Mesenchymal stem cell (in vitro differentiated cells and primary cell): Measurements from ENCODE around the gene UPF2. TPM values are rescaled to one million over a fixed set of nuclear protein-coding genes. Genes with fewer than 3 reads are reported as not detected.

Experiments
- small RNA-seq: library from polyadenylated mRNA; stranded (forward); fragments of <200 nt; extraction: miRNeasy Mini kit (QIAGEN cat#:217004); gene quantifications from one replicate; pipeline ENCODE3, GENCODE V24; 2013; ENCODE audit warnings: low read depth

Gene UPF2

Small RNAs within 50 kb of the gene (small RNA-seq; reads per million reads assigned to genes)
- gene RNU6-1095P: not detected
